Tibial artery (tissue), 4 donors: Measurements from ENCODE around the gene MYEF2.

Source experiments
- DNase-seq, 2 donors: peaks; one replicate each; pipeline ENCODE4 v3.0.0-alpha.2; 2019
- H3K27ac ChIP-seq, 2 donors: fragments of 200-600 bp; sonication (generic) in 1 of 2; 1 replicate in 1 of 2; 2 replicates in 1 of 2; pipeline ENCODE4 v1.5.1; 2018 to 2019; ENCODE audit warnings: mild to moderate bottlenecking in 1 of 2
- H3K27me3 ChIP-seq, 2 donors: fragments of 200-600 bp; sonication (generic) in 1 of 2; one replicate each; pipeline versions ENCODE4 v1.5.1 to v1.6.0; 2016 to 2019
- H3K36me3 ChIP-seq, 3 donors: fragments of 200-600 bp; sonication (generic) in 2 of 3; one replicate each; pipeline ENCODE4 v1.5.1; 2016 to 2019; ENCODE audit warnings: mild to moderate bottlenecking in 2 of 3
- H3K4me1 ChIP-seq, 4 donors: fragments of 200-600 bp; sonication (generic) in 2 of 4; 1 replicate in 3 of 4; 2 replicates in 1 of 4; pipeline ENCODE4 v1.5.1; 2016 to 2019
- H3K4me3 ChIP-seq, 2 donors: fragments of 200-600 bp; sonication (generic) in 1 of 2; 1 replicate in 1 of 2; 2 replicates in 1 of 2; pipeline ENCODE4 v1.5.1; 2018 to 2019; ENCODE audit warnings: mild to moderate bottlenecking in 2 of 2
- H3K9me3 ChIP-seq, 3 donors: fragments of 200-600 bp; sonication (generic) in 1 of 3; one replicate each; pipeline ENCODE4 v1.5.1; 2016 to 2019
- intact Hi-C: fragments of 100-400 bp; cut with DNase I; formaldehyde crosslinking; loops from one replicate; pipeline ENCODE4 v1.15.0; 2023; ENCODE audit warnings: low total_unique reads
- TF ChIP-seq, protein P1 (sequence below), 2 experiments: fragments of 200-600 bp in 1 of 2; fragments of 450-650 bp in 1 of 2; IDR thresholded peaks; one replicate each; pipeline ENCODE4 v1.5.1; 2017 to 2019; ENCODE audit warnings: antibody characterized with exemption in 2 of 2, mild to moderate bottlenecking in 1 of 2, moderate library complexity in 1 of 2

The MYEF2 gene

DNA sequence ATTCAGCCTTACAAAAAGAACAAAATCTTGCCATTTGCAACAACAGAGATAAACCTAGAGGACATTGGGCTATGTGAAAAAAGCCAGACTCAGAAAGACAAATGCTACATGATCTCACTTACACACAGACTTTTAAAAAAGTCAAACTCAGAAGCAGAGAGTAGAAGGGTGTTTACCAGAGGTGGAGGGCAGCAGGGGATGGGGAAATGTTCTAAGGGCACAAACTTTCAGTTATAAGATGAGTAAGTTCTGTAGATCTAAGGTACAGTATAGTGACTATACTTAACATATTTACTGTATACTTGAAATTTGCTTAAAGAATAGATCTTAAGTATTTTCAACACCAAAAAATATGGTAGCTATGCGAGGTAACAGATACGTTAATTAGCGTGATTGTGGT is 3.0 kb downstream of the MYEF2 start:
- H3K4me1 ChIP-seq = peaks cover 0 to 31% (median 3%) of the 10 kb centered on the region in 4 donors
- no peak overlapping the region for H3K27ac ChIP-seq
- no peak for DNase-seq
- no peaks in the 10 kb centered on the region for H3K9me3 ChIP-seq
- no peak overlapping the region for H3K4me3 ChIP-seq
- H3K27me3 ChIP-seq = no peaks in the 10 kb centered on the region
- intact Hi-C loops = no loop called here
- TF ChIP-seq, protein P1, sequence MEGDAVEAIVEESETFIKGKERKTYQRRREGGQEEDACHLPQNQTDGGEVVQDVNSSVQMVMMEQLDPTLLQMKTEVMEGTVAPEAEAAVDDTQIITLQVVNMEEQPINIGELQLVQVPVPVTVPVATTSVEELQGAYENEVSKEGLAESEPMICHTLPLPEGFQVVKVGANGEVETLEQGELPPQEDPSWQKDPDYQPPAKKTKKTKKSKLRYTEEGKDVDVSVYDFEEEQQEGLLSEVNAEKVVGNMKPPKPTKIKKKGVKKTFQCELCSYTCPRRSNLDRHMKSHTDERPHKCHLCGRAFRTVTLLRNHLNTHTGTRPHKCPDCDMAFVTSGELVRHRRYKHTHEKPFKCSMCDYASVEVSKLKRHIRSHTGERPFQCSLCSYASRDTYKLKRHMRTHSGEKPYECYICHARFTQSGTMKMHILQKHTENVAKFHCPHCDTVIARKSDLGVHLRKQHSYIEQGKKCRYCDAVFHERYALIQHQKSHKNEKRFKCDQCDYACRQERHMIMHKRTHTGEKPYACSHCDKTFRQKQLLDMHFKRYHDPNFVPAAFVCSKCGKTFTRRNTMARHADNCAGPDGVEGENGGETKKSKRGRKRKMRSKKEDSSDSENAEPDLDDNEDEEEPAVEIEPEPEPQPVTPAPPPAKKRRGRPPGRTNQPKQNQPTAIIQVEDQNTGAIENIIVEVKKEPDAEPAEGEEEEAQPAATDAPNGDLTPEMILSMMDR (IDR thresholded peaks at IDR 0.05) = no peak
- no peaks in the 10 kb centered on the region for H3K36me3 ChIP-seq

DNA sequence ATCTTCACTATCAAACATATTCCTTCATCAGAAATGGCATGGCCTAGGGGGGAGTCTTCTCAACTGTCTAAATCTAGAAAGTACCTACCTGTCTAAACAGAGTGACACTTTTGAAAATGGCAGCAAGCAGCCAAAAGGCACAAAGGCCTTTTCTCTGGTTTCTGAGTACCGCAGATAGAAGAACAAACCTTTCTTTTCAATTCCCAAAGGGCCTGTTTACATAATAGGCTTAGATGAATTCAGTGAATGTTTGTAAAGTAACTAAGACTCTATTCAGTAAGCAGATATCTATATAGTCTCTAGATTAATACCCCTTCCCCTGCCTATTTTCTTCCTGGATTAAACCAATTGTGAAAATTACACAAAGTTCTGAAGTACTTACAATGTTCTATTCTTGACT is 7.1 kb downstream of the MYEF2 start:
- intact Hi-C loops = no loop called here
- H3K4me3 ChIP-seq = no peak overlapping the region
- DNase-seq = no peak
- H3K4me1 ChIP-seq = peaks cover 0 to 19% (median 0%) of the 10 kb centered on the region in 4 donors
- no peak overlapping the region for H3K27ac ChIP-seq
- no peaks in the 10 kb centered on the region for H3K27me3 ChIP-seq
- H3K9me3 ChIP-seq = no peaks in the 10 kb centered on the region
- TF ChIP-seq, protein P1 (IDR thresholded peaks at IDR 0.05) = no peak
- peaks cover 0 to 12% (median 0%) of the 10 kb centered on the region in 3 donors for H3K36me3 ChIP-seq

DNA sequence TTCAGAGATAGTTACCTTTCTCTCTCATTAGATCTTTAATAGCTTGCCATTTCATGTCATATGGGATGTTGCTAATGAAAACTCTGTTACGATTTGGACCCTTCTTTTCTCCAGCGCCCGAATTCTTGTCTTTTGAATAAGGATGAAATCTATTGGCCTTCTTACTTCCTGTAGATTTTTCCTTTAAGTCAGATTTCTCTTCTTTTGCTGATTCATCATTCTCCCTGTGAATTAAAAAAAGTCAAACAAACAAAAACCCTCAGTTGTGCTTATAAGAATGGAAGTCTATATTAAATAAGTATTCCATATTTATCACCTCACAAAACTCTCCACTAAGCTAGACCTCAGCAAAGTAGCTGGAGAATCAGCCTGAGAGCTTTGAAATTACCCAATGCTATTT is 9.5 kb downstream of the MYEF2 start:
- Histone ChIP-seq H3K9me3 (no peaks in the 10 kb centered on the region), H3K36me3 (peaks cover 0 to 25% (median 9%) of the 10 kb centered on the region in 3 donors), H3K4me3 (no peak overlapping the region), H3K4me1 (peaks cover 0 to 9% (median 0%) of the 10 kb centered on the region in 4 donors), H3K27ac (no peak overlapping the region), H3K27me3 (no peaks in the 10 kb centered on the region)
- no peak for DNase-seq
- intact Hi-C loops = no loop called here
- TF ChIP-seq, protein P1 (IDR thresholded peaks at IDR 0.05) = no peak

DNA sequence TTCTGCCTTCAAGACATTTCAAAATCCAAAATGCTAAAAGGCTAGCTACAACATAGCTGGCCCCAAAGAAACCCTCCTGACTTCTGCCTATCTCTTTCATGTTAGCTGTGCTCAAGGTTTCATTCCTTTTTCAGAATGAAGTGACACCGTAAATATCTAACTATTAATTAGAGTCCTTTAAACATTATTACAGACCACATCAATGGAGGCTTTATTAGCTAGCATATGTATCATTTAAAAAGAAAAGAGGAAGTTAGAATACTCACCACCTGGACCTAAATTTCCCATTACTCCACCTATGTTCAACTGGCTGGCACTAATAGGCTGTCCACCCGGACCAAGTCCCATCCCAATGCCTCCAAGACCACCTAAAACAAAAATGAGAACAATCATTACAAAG is 24.6 kb downstream of the MYEF2 start:
- Histone ChIP-seq H3K4me3 (no peak overlapping the region), H3K36me3 (peaks cover 11 to 24% (median 22%) of the 10 kb centered on the region in 3 donors), H3K27me3 (no peaks in the 10 kb centered on the region), H3K27ac (no peak overlapping the region), H3K9me3 (no peaks in the 10 kb centered on the region), H3K4me1 (no peaks in the 10 kb centered on the region)
- intact Hi-C loops = no loop called here
- TF ChIP-seq, protein P1 (IDR thresholded peaks at IDR 0.05) = no peak
- no peak for DNase-seq

DNA sequence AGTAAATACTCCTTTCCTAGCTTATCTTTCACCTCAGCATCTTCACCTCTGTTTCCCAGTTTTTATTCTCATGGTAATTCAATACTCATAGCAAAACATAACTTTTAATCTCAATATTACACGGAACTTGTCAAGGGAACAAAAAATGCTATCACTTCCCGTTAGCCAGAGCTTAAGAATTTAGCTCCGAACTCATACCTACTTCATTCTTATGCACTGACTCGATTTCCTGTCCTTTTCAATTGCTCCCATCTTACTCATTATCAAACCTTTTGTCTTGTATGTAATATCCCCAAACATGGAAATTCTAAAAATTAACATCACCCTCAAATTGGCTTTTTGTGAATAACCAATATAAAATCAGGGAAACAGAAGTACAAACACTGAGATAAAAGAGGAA is 28.2 kb downstream of the MYEF2 start:
- H3K4me3 ChIP-seq = no peak overlapping the region
- peaks cover 0 to 18% (median 6%) of the 10 kb centered on the region in 4 donors for H3K4me1 ChIP-seq
- DNase-seq = no peak
- H3K36me3 ChIP-seq = peaks cover 12 to 34% (median 15%) of the 10 kb centered on the region in 3 donors
- no peak overlapping the region for H3K27ac ChIP-seq
- TF ChIP-seq, protein P1 (IDR thresholded peaks at IDR 0.05) = no peak
- H3K27me3 ChIP-seq = no peaks in the 10 kb centered on the region
- no peaks in the 10 kb centered on the region for H3K9me3 ChIP-seq
- intact Hi-C loops = no loop called here

DNA sequence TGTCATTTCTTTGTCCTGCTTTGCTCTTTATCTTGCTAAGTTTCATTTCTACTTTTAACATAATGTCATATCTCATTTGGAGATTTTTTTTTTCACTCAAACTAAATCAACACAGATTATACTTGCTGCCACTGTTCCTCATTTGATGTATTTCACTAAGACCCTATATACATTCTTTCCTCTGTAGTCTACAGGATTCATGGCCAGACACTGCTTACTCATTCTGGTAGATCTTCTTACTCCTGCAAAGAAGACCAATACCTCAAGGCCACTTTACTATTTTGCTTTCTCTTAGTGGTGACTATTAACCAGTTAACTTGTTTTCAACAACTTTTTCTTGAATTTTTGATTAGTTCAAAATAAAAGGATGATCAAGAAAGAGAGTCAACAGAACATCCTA is 30.7 kb downstream of the MYEF2 start:
- Histone ChIP-seq H3K27ac (no peak overlapping the region), H3K9me3 (no peaks in the 10 kb centered on the region), H3K4me1 (peaks cover 0 to 43% (median 11%) of the 10 kb centered on the region in 4 donors), H3K36me3 (peaks cover 6 to 24% (median 6%) of the 10 kb centered on the region in 3 donors), H3K27me3 (no peaks in the 10 kb centered on the region), H3K4me3 (no peak overlapping the region)
- intact Hi-C loops = no loop called here
- DNase-seq = no peak
- TF ChIP-seq, protein P1 (IDR thresholded peaks at IDR 0.05) = no peak
